ENCODE measurements around the gene OOEP.
"Not testable (repeated sequence)": the region's sequence is repeated elsewhere in the genome, so short reads cannot be mapped to it uniquely, and the experiment has no call there.

The OOEP gene

DNA sequence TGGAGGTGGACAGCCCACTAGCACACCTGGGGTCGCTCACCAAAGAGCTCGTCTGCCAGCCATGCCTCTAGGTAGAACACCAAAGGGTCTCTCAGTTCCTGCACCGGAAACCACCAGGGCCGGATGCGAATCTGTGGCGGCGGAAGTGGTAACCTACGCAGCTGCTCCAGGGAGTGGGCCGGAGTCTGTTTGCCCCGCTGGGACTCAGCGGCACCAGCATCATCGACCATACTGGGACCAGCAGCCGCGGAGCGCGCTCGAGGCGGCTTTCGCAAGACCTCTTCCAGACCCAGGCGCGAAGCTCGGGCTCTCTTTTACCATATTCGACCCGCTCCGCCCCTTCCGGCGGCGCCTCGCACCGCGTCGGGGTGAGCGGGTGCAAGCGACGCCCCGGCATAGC lies at the start of gene OOEP:
OOEP (minus strand) TSS at position 335 of the 400 bp plus-strand sequence; CDS start at position 230, 105 bp downstream.
- DNase-seq = no peak

DNA sequence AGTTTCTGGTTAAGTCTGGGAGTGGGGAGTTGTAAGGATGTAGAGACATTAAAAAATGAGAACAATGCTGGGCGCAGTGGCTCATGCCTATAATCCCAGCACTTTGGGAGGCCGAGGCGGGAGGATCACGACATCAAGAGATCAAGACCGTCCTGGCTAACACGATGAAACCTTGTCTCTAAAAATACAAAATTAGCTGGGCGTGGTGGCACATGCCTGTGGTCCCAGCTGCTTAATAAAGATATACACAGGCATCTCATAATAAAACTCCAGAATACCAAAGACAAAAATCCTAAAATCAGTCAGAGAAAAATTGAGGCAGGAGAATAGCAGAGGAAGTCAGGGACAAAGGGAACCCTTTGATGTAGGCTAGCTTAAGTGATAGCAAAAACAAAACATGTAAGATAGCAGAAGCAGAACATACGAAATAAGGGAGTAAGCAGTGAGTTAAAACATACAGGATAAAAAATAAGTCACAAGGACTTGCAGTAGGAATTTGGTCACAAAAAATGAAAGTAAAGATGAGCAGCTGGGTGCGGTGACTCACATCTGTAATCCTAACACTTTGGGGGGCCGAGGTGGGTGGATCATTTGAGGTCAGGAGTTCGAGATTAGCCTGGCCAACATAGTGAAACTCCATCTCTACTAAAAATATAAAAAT lies 48.5 kb upstream of the OOEP start:
- no peak for DNase-seq

- no peak for DNase-seq
Measured at GRCh38 chr6:73413102-73413501, 43.4 kb upstream of the OOEP start.

- no peak for DNase-seq
Measured at GRCh38 chr6:73409395-73409794, 39.7 kb upstream of the OOEP start.

DNA sequence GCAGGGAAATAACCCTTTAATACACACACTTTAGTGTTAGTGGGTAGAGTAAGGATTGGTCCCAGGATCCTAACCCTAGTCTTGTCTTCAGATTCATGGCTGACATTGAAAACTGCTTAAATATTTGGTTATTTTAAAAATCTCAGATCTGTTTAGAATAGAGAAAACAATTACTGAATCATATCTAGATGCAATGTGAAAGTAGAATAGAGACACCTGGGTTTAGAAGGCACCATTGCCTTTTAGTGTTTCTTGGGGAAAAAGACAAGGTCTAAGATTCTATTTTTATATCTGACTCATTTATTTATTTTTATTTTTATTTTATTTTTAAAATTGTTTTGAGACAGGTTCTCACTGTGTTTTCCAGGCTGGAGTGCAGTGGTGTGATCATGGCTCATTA lies 31.0 kb upstream of the OOEP start:
- DNase-seq = no peak

GRCh38 chr6:73395875-73396274 lies 26.2 kb upstream of the OOEP start:
- DNase-seq = no peak

DNA sequence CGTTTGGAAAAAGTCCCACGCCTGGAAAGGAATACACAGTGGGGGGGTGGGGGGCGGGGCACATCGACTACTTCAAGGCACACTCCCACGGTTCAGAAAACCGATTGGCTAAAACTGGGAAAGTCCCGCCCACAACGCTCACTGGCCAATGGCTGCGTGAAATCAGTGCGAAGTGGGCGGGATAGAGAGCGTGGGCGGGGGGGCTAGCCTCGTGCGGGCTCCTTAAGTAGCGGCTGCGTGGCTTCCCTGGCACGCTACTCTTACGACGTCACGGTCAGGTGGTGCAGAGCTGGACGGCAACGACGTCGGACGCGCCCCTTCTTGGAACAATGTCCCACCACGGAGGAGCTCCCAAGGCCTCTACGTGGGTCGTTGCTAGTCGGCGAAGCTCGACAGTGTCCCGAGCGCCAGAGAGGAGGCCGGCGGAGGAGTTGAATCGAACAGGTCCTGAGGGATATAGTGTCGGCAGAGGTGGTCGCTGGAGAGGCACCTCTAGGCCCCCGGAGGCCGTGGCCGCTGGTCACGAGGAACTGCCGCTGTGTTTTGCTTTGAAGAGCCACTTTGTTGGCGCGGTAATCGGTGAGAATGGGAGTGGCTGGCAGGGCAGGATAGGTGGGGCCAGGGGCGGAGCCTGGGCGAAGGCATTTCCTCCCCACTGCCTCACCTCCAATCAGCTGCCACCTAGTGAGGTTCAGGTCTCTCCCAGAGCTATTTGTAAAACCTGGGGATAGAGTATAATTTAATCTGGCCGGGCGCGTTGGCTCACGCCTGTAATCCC lies 25.1 kb upstream of the OOEP start, which contains the start of gene DDX43:
DDX43 (plus strand) TSS at position 252 of the 778 bp plus-strand sequence; CDS start at position 330, 78 bp downstream.
- peak; percentile 19 for DNase-seq

- DNase-seq = no peak
Measured at GRCh38 chr6:73393278-73393677, 23.6 kb upstream of the OOEP start.

GRCh38 chr6:73392188-73392587 lies 22.5 kb upstream of the OOEP start:
- peak; percentile 26 for DNase-seq

- peak; percentile 41 for DNase-seq
Measured at GRCh38 chr6:73391675-73392074, 22.0 kb upstream of the OOEP start.

- peak; percentile 74 for DNase-seq
Measured at GRCh38 chr6:73389854-73390253, 20.2 kb upstream of the OOEP start.

DNA sequence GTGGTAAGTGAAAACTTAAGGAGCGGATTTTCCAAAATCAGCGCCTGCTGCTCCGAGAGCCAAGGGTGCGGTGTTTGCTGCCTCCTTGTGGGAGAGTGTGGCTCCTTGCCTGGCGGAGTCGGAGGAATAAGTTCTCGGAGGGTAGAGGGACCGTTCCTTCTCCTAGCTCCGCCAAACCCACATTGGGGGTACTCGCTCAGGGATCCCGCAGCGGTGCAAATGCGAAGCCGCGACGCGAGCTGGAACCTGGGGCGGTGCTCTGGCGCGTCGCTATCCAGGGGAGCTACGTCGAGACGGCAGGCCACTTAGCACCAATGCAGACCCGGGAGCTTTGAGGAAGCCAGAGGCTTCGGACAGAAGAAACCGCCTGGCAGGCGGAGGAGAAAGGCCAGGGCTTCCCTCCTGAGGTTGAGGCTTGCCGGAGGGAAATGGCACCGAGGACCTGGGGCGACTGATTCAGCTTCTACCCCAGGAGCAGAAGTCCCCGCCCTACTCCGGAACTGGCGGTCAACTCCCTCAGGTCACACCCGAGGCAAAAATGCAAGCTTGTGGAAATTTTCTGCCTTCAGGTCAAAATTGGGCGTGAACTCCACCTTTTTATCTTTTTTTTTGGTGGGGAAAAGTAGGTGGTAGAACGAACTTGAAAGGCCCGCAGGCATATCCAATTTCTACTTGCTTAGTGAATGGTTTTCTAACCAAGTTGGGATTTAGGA lies 19.3 kb upstream of the OOEP start:
- peak; percentile 84 for DNase-seq

GRCh38 chr6:73388433-73388799 lies 18.7 kb upstream of the OOEP start:
- DNase-seq = no peak

DNA sequence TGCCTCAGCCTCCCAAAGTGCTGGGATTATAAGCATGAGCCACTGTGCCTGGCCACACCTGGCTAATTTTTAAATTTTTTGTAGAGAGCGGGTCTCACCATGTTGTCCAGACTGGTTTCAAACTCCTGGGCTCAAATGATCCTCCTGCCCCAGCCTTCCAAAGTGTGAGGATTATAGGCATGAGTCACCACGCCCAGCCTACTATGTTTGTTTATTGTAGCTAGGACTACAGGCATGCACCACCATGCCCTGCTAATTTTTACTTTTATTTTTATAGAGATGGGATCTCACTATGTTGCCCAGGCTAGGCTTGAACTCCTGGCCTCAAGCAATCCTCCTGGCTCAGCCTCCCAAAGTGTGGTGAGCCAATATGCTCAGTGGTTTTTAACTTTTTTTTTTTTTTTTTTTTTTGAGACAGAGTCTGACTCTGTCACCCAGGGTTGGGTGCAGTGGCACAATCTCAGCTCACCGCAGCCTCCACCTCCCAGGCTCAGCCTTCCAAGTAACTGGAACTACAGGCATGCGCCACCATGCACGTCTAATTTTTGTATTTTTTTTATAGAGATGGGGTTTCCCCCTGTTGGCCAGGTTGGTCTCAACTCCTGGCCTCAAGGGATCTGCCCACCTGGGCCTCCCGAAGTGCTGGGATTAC lies 12.9 kb upstream of the OOEP start:
- peak; percentile 67 for DNase-seq

- DNase-seq = not testable (repeated sequence)
Measured at GRCh38 chr6:73381531-73381930, 11.8 kb upstream of the OOEP start.

GRCh38 chr6:73377225-73377624 lies 7.5 kb upstream of the OOEP start:
- no peak for DNase-seq

DNA sequence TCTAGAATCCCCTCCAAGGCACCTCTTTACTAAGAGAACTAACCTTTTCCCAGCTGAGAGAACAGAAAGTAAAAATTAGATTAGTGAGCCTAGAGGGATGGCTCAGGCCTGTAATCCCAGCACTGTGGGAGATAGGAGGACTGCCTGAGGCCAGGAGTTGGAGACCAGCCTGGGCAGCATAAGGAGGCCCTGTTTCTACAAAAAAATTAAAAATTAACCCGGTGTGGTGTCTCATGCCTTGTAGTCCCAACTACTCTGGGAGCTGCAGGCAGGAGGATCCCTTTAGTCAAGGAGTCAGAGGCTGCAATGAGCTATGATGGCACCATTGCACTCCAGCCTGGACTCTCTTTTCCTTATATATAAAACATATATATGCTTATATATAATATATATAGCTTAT lies 5.5 kb upstream of the OOEP start:
- peak; percentile 69 for DNase-seq

GRCh38 chr6:73372516-73372915 lies 2.8 kb upstream of the OOEP start:
- DNase-seq = no peak

DNA sequence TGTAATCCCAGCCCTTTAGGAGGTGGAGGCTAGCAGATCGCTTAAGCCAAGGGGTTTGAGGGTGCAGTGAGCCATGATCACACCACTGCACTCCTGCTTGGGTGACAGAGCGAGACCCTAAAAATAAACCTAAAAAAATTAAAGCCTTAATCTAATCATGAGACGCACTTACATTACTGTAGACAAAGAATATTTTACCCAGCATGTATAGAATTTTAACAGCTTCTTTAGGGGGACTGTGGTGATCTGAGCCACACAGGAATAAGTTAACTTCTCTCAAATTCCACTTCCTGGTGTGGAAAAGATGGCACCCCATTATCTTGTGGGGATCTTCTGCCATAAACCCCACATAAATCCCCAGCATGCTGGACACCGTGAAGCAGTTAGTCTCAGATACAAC lies 2.3 kb upstream of the OOEP start:
- no peak for DNase-seq

DNA sequence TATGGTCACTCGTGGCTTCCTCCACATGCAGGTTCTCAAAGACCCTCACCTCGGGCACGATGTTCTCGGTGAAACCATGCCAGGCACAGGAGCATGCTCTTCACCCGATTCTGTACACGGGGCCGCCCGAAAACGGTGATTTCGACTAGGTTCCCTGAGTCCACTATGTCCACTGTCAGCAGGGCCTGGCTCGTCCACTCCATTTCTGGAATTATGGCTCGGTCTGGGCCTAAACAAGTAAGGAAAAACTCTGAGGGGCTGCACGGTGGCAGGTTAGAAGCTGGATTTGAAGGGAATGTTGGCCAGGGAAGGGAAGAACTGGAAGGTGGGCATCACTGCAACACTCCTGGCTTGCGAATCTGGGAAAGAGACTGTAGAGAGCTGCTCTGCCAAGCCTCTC lies 540 bp downstream of the OOEP start:
- no peak for DNase-seq

DNA sequence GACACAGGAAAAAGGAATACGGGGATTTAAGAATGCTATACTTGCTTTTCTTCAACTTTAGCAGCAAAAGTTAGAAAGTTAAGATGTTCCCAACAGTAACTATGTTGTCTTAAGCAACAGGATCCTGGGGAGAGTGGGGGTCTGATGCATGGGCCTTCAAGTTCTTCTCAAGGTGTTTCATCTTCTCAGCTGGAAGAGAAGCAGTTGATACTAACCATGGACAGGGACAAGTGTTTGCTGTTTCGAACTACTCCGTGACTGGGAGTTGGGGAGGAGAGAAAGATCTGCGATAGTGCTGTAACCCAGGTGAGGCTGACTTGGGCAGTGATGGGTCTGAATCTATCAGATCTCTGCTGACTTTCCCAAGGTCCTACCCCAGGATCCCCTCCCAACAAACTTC lies 1.0 kb downstream of the OOEP start:
- DNase-seq = no peak

DNA sequence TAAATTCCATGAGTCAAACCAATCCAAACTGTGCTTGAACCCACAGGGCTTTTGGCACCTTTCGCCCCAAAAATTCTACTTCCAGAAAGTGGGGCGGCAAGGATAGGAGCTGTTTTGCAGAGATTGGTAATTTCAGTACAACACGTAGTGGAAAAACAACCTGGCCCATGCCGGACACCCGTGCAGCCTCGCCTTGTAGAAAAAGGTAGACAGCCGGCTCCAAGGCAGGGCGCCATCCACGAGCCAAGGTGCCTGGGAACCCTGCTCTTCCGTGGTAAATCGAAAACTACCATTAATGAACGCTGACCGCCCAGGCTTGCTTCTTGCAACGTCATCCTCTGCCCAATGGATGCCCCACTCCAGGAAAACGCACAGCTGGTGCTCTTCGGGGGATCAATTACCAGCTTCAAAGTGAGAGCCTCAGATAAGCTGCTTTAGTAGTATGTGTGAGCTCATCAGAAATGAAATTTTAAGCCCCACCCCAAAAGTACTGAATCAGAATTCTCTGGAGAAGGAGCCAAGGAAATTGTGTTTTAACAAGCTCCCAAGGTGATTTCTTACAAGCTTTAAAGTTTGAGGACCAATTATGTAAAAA lies 1.8 kb downstream of the OOEP start:
- no peak for DNase-seq

- DNase-seq = no peak
Measured at GRCh38 chr6:73364549-73364948, 5.1 kb downstream of the OOEP start.
